ENCODE results near the gene CDK5R1. TPM values are rescaled to one million over a fixed set of nuclear protein-coding genes. Genes with fewer than 3 reads are reported as not detected.

Gene CDK5R1
- total and polyA plus RNA-seq, 8 donors = 0.37 to 2.6 (median 1.8) TPM; not detected in 2

GRCh38 chr17:32463304-32463703 lies 23.5 kb upstream of the CDK5R1 start:
- Histone ChIP-seq H3K27me3 (no peaks in the 10 kb centered on the region), H3K4me3 (no peak overlapping the region), H3K36me3 (peaks cover 65 to 95% (median 94%) of the 10 kb centered on the region in 4 donors), H3K4me1 (no peaks in the 10 kb centered on the region), H3K9me3 (no peaks in the 10 kb centered on the region), H3K27ac (no peak overlapping the region)
- intact Hi-C loops (cut with DNase I; ENCODE audit: low total_unique reads) = no loop called here
- 81 to 89% (median 84%) methylated on average over 3 of the region's 3 CpGs for WGBS, 5 donors
- TF ChIP-seq EP300 (IDR thresholded peaks at IDR 0.05) = no peak
- TF ChIP-seq POLR2AphosphoS5 (IDR thresholded peaks at IDR 0.05) = no peak
- no peak for TF ChIP-seq CTCF (IDR thresholded peaks at IDR 0.05)
- no peak for TF ChIP-seq POLR2A (IDR thresholded peaks at IDR 0.05)
- DNase-seq = no peak

- Histone ChIP-seq H3K36me3 (peaks cover 65 to 95% (median 94%) of the 10 kb centered on the region in 4 donors), H3K4me1 (no peaks in the 10 kb centered on the region), H3K27ac (no peak overlapping the region), H3K4me3 (no peak overlapping the region), H3K9me3 (no peaks in the 10 kb centered on the region), H3K27me3 (no peaks in the 10 kb centered on the region)
- DNase-seq = no peak
- intact Hi-C loops (cut with DNase I; ENCODE audit: low total_unique reads) = no loop called here
- TF ChIP-seq EP300 (IDR thresholded peaks at IDR 0.05) (no peak), POLR2AphosphoS5 (IDR thresholded peaks at IDR 0.05) (no peak), POLR2A (IDR thresholded peaks at IDR 0.05) (no peak), CTCF (IDR thresholded peaks at IDR 0.05) (no peak)
- WGBS, 5 donors = 80 to 100% (median 92%) methylated on average over 1 of the region's 1 CpG
These were observed 22.4 kb upstream of the CDK5R1 start for GRCh38 chr17:32464374-32464773.

- no peak for DNase-seq
- 94 to 99% (median 98%) methylated on average over 7 of the region's 7 CpGs for WGBS, 5 donors
- intact Hi-C loops (cut with DNase I; ENCODE audit: low total_unique reads) = no loop called here
- H3K27ac ChIP-seq = no peak overlapping the region
- no peaks in the 10 kb centered on the region for H3K9me3 ChIP-seq
- no peak overlapping the region for H3K4me3 ChIP-seq
- no peaks in the 10 kb centered on the region for H3K4me1 ChIP-seq
- TF ChIP-seq CTCF (IDR thresholded peaks at IDR 0.05) (no peak), EP300 (IDR thresholded peaks at IDR 0.05) (no peak), POLR2A (IDR thresholded peaks at IDR 0.05) (no peak), POLR2AphosphoS5 (IDR thresholded peaks at IDR 0.05) (no peak)
- peaks cover 78 to 100% (median 100%) of the 10 kb centered on the region in 4 donors for H3K36me3 ChIP-seq
- H3K27me3 ChIP-seq = no peaks in the 10 kb centered on the region
These were observed 18.8 kb upstream of the CDK5R1 start for GRCh38 chr17:32467949-32468348.

GRCh38 chr17:32470405-32471167 lies 16.2 kb upstream of the CDK5R1 start:
- intact Hi-C loops (cut with DNase I; ENCODE audit: low total_unique reads) = no loop called here
- Histone ChIP-seq H3K9me3 (no peaks in the 10 kb centered on the region), H3K4me1 (no peaks in the 10 kb centered on the region), H3K36me3 (peaks cover 76 to 100% (median 100%) of the 10 kb centered on the region in 4 donors), H3K27ac (no peak overlapping the region), H3K27me3 (no peaks in the 10 kb centered on the region), H3K4me3 (no peak overlapping the region)
- WGBS, 5 donors = 94 to 98% (median 96%) methylated on average over 6 of the region's 6 CpGs
- DNase-seq = no peak
- no peak for TF ChIP-seq CTCF (IDR thresholded peaks at IDR 0.05)
- no peak for TF ChIP-seq EP300 (IDR thresholded peaks at IDR 0.05)

Measured in stomach (tissue), 9 donors.